Sigmoid colon (tissue), 7 donors: ENCODE results near the gene SNX19. TPM values are rescaled to one million over a fixed set of nuclear protein-coding genes. Genes with fewer than 3 reads are reported as not detected.
A peak's percentile ranks its signal among the peaks of the same experiment; 100 is the strongest.

Source experiments
- DNase-seq: peaks from one replicate; pipeline ENCODE4 v3.0.0-alpha.2; 2019
- H3K27ac ChIP-seq, 4 donors: fragments of 200-600 bp; sonication (generic); one replicate each; pipeline ENCODE4 v1.5.1; 2016 to 2019; ENCODE audit warnings: mild to moderate bottlenecking in 1 of 4
- H3K27me3 ChIP-seq, 3 donors: fragments of 200-600 bp; sonication (generic); one replicate each; pipeline ENCODE4 v1.5.1; 2019; ENCODE audit warnings: mild to moderate bottlenecking in 1 of 3
- H3K36me3 ChIP-seq, 4 donors: fragments of 200-600 bp; sonication (generic); one replicate each; pipeline ENCODE4 v1.5.1; 2016 to 2019
- H3K4me1 ChIP-seq, 4 donors: fragments of 200-600 bp; sonication (generic); one replicate each; pipeline ENCODE4 v1.5.1; 2017 to 2019
- H3K4me3 ChIP-seq, 4 donors: fragments of 200-600 bp; sonication (generic); one replicate each; pipeline ENCODE4 v1.5.1; 2017 to 2019; ENCODE audit warnings: mild to moderate bottlenecking in 2 of 4, moderate library complexity in 1 of 4
- H3K9me3 ChIP-seq, 4 donors: fragments of 200-600 bp in 3 of 4; sonication (generic) in 3 of 4; one replicate each; pipeline versions ENCODE4 v1.5.1 to v1.6.1; 2013 to 2019
- EP300 ChIP-seq, 4 donors: sonication (generic); formaldehyde crosslinking; IDR thresholded peaks; one replicate each; pipeline ENCODE4 v1.6.1; 2017; ENCODE audit warnings: antibody characterized with exemption in 4 of 4
- POLR2A ChIP-seq, 2 donors: fragments of 450-650 bp; IDR thresholded peaks; one replicate each; pipeline ENCODE4 v1.6.1; 2016; ENCODE audit warnings: antibody characterized with exemption in 2 of 2, mild to moderate bottlenecking in 2 of 2, moderate library complexity in 2 of 2
- POLR2AphosphoS5 ChIP-seq, 4 donors: sonication (generic); formaldehyde crosslinking; IDR thresholded peaks; one replicate each; pipeline ENCODE4 v1.6.1; 2017; ENCODE audit warnings: antibody characterized with exemption in 4 of 4
- WGBS, 2 donors: extraction: QIAGEN DNeasy Blood & Tissue Kit; methylation state at CpG; one replicate each; pipeline ENCODE4 v1.1.7; 2013; 5-methylcytosine and 5-hydroxymethylcytosine counted together
- intact Hi-C: fragments of 100-400 bp; cut with DNase I; formaldehyde crosslinking; loops from one replicate; pipeline ENCODE4 v1.15.1; 2023
- polyA plus RNA-seq, 3 donors: library from polyadenylated mRNA; stranded (reverse); fragments of 200-250 nt; gene quantifications; one replicate each; pipeline ENCODE4 v1.2.3, GENCODE V29; 2013
- total RNA-seq, 4 donors: library from RNA; depleted of rRNA; stranded (reverse); fragments of >200 nt; gene quantifications; one replicate each; pipeline ENCODE4 v1.1.0, GENCODE V29; 2016
- TF ChIP-seq, protein P1 (sequence below), 4 experiments: fragments of 450-650 bp in 3 of 4; fragments of 200-600 bp in 1 of 4; IDR thresholded peaks; one replicate each; pipeline ENCODE4 v1.5.1; 2016 to 2019; ENCODE audit warnings: antibody characterized with exemption in 4 of 4, mild to moderate bottlenecking in 3 of 4, moderate library complexity in 2 of 4
- donor health status: healthy with polysubstance abuse.
- donor health status: Bipolar disorder and iron deficiency.
- donor health status: healthy.

SNX19 gene
- total and polyA plus RNA-seq, 7 donors = 14.1 to 124 (median 72.1) TPM

DNA sequence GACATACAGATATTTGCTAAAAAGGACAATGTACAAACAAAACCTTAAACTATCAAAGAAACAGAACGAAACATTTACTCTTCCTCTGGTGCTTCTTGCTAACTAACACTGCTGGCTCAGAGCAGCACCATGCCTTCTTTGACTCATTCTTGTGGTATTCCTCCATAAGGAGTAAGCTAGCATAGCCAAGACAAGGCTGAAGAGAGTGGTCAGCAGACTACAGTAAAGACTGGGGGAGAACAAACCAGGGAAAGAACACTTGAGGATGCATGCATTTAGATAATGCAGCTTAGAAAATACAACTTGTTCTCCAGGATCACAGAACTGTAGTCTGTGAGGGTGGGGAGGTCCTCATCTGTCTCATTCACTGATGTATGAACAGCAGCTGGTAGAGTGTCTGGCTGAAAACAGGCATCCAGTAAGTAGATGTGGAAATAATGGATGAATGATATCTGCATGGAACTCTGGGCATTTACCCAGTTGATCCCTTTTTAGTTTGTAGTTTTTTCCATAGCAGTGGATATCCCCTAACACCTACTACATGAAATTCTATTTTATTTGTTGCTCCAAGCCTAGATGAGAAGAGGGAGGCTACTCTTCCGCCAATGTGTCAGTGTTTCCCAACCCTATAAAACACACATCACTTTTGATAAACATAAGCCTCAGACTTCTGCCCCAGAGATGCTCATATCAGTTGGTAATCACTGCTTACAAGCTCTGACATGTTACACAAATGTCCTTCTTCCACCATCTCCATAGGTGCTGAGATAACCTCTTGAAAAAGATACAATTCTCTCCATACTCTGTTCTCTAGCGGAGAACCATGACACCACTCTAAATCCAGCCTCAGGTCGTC is 7.3 kb downstream of the SNX19 start:
- DNase-seq = no peak
- no peaks in the 10 kb centered on the region for H3K27me3 ChIP-seq
- intact Hi-C loops = loop anchor here (10.0 kb wide), 1 partner anchor 256 kb away; no protein-coding TSS in a partner anchor
- H3K4me3 ChIP-seq = no peak overlapping the region
- H3K27ac ChIP-seq = peak overlapping the region in 3 of 4 donors; percentile 39 to 95 (median 63)
- H3K4me1 ChIP-seq = peaks cover 0 to 61% (median 34%) of the 10 kb centered on the region in 4 donors
- no peak for TF ChIP-seq POLR2A (IDR thresholded peaks at IDR 0.05)
- TF ChIP-seq EP300 (IDR thresholded peaks at IDR 0.05) = peak in 1 of 4 donors; percentile 33
- peak in 1 of 4 donors; percentile 39 for TF ChIP-seq POLR2AphosphoS5 (IDR thresholded peaks at IDR 0.05)
- TF ChIP-seq, protein P1, sequence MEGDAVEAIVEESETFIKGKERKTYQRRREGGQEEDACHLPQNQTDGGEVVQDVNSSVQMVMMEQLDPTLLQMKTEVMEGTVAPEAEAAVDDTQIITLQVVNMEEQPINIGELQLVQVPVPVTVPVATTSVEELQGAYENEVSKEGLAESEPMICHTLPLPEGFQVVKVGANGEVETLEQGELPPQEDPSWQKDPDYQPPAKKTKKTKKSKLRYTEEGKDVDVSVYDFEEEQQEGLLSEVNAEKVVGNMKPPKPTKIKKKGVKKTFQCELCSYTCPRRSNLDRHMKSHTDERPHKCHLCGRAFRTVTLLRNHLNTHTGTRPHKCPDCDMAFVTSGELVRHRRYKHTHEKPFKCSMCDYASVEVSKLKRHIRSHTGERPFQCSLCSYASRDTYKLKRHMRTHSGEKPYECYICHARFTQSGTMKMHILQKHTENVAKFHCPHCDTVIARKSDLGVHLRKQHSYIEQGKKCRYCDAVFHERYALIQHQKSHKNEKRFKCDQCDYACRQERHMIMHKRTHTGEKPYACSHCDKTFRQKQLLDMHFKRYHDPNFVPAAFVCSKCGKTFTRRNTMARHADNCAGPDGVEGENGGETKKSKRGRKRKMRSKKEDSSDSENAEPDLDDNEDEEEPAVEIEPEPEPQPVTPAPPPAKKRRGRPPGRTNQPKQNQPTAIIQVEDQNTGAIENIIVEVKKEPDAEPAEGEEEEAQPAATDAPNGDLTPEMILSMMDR (IDR thresholded peaks at IDR 0.05) = no peak
- 74 to 83% methylated on average over 4 of the region's 4 CpGs for WGBS, 2 donors
- H3K36me3 ChIP-seq = peaks cover 15 to 98% (median 46%) of the 10 kb centered on the region in 4 donors
- no peaks in the 10 kb centered on the region for H3K9me3 ChIP-seq

DNA sequence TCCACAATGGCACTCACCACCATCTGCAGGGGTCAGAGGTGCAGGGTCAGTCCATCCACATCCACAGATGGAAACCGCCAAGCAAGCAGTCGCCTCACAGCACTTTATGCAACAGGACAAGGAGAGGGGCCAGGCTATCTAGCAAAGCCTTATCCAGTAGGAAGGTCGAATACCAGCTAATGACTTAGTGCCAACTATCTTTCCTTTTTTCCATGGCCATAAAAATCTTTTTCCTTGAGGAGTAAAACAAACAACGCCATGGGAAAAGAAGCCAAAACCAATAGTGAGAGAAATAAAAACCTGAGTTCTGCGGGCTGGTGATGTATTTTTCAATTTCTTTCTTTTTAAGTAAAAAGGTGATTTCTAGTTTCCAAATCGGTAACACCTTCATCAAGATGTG is 8.2 kb downstream of the SNX19 start:
- 47 to 85% methylated on average over 6 of the region's 6 CpGs for WGBS, 2 donors
- Histone ChIP-seq H3K27ac (peak overlapping the region in 3 of 4 donors; percentile 39 to 95 (median 63)), H3K4me1 (peaks cover 0 to 55% (median 27%) of the 10 kb centered on the region in 4 donors), H3K27me3 (no peaks in the 10 kb centered on the region), H3K9me3 (no peaks in the 10 kb centered on the region), H3K4me3 (no peak overlapping the region), H3K36me3 (peaks cover 19 to 97% (median 50%) of the 10 kb centered on the region in 4 donors)
- no peak for DNase-seq
- TF ChIP-seq POLR2A (IDR thresholded peaks at IDR 0.05) = no peak
- TF ChIP-seq, protein P1 (IDR thresholded peaks at IDR 0.05) = no peak
- no peak for TF ChIP-seq EP300 (IDR thresholded peaks at IDR 0.05)
- TF ChIP-seq POLR2AphosphoS5 (IDR thresholded peaks at IDR 0.05) = no peak
- intact Hi-C loops = loop anchor here (10.0 kb wide), 1 partner anchor 257 kb away; no protein-coding TSS in a partner anchor

DNA sequence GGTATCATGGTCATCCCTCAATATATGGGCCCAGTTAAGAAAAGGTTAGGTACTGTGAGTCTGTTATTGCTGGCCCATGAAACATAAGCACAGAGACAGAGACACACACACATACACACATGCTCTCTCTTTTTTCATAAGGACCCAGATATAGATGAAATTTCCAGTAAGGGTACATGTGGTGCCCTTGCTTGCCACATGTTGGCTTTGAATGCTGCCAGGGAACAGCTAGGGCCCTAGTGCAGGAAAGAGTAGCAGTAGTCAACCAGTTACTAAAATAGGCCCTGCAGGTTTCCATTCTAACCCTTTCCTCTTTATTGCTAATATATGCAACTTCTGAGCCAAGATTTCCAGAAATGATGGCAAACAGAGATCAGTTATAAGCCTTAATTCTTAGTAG is 9.1 kb downstream of the SNX19 start:
- H3K27me3 ChIP-seq = no peaks in the 10 kb centered on the region
- H3K4me3 ChIP-seq = no peak overlapping the region
- peaks cover 0 to 55% (median 32%) of the 10 kb centered on the region in 4 donors for H3K4me1 ChIP-seq
- H3K9me3 ChIP-seq = no peaks in the 10 kb centered on the region
- H3K27ac ChIP-seq = peak overlapping the region in 3 of 4 donors; percentile 39 to 95 (median 63)
- TF ChIP-seq, protein P1 (IDR thresholded peaks at IDR 0.05) = no peak
- no peak for TF ChIP-seq EP300 (IDR thresholded peaks at IDR 0.05)
- peaks cover 19 to 97% (median 51%) of the 10 kb centered on the region in 4 donors for H3K36me3 ChIP-seq
- no peak for DNase-seq
- intact Hi-C loops = loop anchor here (10.0 kb wide), 1 partner anchor 258 kb away; no protein-coding TSS in a partner anchor

DNA sequence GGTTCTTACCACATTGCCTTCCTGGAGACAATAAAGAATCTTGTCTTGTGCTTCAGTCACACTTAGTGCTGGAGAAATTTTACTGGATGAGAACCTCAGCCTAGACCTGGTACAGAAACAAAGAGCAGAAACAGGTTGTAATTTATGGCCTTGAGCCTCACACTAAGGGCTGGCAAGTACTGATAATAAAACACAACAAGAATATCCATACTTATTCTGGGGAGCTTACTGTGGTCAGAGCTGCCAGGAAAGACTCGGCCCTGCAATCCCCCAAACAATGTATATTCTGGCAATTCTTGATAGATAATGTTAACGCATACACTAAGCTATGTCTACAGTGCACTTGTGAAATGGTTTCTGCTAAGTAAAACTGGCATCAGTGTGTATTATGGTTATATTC is 9.7 kb downstream of the SNX19 start:
- intact Hi-C loops = loop anchor here (10.0 kb wide), 1 partner anchor 258 kb away; no protein-coding TSS in a partner anchor
- WGBS, 2 donors = 90 to 95% methylated on average over 2 of the region's 2 CpGs
- Histone ChIP-seq H3K36me3 (peaks cover 19 to 98% (median 53%) of the 10 kb centered on the region in 4 donors), H3K4me1 (peaks cover 0 to 56% (median 37%) of the 10 kb centered on the region in 4 donors), H3K27me3 (no peaks in the 10 kb centered on the region), H3K4me3 (no peak overlapping the region), H3K9me3 (no peaks in the 10 kb centered on the region), H3K27ac (peak overlapping the region in 3 of 4 donors; percentile 39 to 95 (median 63))
- TF ChIP-seq, protein P1 (IDR thresholded peaks at IDR 0.05) = no peak
- TF ChIP-seq POLR2AphosphoS5 (IDR thresholded peaks at IDR 0.05) (no peak), EP300 (IDR thresholded peaks at IDR 0.05) (no peak), POLR2A (IDR thresholded peaks at IDR 0.05) (no peak)
- DNase-seq = no peak
